ENCODE measurements around the gene LONRF2.

Gene LONRF2

DNA sequence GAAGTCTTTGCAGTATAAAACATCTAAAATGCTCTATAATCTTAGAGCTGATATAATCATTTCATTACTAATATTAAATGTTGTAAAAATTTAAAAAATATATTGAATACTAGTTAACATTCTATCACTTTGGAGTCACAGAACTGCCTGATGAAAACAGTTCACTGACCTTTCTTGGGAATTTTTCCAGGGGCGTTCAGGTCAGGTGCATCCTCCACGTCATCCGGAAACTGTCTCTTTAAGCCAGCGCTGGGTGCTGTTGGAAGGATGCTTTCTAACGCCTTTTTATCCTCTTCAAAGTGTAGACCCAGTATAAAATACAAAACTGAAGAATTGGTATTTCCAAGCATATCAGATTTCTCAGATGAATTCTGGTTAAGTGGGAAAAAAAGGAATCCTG is 22.8 kb downstream of the LONRF2 start:
- no peak for DNase-seq

DNA sequence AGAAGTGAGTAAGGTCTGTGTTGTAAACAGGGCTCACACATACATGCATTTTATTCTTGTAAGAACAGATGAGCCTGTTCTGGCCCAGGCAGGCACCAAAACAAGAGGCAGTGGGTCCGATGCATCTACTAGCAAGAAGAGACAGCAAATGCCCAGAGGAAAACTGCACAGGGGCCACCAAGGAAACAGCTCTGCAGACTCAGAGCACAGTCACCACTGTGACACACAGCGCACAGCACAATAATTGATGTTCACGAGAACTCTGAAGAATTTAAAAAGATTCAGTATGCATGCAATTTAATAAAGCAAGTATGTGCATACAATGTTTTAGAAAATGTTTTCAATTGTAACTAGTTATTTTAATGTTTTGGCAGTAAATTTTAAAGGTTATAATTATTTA is 24.8 kb downstream of the LONRF2 start:
- DNase-seq = no peak

DNA sequence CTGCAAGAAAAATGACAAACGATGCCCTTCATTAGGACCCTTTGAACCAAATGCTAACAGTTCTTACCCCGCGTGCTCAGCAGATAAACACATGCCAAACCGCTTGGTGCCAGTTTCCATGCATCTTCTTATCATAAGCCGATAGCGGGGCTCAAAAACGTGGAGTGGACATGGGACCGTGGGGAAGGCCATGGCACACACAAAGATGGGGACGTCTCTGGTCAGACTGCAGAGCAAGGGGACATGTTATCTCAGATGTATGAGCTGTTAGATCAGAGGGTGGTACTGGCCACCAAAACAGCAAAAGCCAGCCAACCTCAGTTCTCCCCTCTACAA is 28.2 kb downstream of the LONRF2 start:
- DNase-seq = no peak

DNA sequence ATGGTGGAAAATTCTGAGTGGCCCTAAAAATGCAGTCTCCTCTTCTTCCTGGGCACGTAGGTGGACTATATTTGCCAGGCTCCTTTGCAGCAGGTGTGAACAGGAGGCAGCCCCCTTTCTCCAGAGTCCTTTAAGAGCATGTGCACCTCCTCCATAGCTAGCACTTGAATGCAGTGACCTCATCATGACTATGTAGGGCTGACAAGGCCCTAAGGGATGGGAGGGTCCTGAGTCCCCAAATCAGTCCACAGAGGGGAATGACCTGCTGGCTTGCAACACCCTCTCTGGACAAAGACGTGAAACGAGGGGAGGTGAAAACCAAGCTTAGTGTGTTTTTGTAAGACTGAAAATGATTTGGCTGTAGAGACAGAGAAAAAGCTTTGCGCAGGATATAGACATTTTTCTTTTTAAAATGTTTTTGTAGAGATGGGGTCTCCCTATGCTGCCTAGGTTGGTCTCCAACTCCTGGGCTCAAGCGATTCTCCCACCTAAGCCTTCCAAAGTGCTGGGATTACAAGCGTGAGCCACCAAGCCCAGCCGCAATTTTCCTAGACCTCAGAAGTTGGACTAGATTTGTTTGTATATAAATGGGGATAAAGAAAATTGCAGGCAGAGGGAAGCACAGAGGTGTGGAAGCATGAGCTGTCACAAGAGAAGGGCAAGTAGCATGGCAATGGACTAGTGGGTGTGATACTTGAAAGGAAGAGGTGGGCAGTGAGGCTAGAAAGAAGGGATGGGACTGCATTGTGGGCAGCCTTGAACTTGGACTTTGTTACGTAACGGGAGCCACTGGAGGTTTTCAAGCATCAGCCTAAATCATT is 28.8 kb downstream of the LONRF2 start:
- DNase-seq = no peak

DNA sequence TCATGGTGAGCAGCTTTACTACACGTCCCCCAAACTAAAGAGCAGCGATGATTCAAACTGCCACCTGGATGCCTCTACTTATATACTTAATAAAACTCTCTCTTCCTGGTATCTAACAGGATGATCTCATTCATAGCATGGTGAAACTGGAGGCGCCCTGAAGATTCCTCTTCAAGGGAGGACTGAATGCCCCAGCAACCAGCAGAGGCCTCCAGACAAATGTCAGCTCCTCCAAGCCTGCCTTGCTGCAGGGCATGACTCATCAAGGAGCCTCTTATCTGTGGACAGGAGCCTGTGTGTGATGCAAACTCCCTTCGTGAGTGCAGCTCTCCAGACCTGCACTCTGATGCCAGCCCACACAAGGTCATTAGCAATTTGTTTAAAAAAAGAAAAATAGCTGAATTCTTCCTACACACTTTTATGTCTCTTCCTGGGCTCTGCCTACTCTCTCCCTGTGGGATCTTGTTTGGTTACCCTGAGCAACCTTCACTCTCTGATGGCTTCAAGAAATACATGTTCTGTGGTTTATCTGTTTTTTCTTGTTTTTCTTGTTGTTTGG is 30.2 kb downstream of the LONRF2 start:
- peak; percentile 22 for DNase-seq

DNA sequence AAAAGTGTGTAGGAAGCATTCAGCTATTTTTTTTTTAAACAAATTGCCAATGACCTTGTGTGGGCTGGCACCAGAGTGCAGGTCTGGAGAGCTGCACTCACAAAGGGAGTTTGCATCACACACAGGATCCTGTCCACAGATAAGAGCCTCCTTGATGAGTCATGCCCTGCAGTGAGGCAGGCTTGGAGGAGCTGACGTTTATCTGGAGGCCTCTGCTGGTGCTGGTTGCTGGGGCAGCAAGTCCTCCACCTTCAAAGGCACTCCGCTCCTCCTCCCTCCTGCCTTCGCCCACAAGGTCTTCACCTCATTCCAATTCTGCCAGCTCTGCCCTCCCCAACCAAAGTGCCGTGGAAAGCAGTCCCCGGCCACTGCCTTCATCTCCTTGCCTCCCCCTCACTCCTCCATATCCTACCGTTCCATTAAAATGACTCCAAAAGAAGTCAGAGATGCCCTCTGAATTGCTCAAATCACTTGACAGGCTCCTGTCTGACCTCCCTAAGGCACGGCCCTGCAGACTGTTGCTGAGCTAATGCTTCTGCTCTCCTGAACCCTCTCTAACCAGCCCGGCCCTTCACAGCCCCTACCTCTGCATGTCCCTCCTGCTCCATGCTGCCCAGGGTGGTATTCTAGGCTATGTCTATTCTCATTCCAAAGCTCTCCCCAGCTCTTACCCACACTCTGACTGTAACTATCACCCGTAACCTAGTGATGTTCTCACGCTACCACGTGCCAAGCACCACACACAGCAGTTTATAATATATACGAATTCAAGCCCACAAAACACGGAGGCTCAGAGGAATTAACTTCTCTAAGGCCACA is 30.9 kb downstream of the LONRF2 start:
- DNase-seq = peak; percentile 60

DNA sequence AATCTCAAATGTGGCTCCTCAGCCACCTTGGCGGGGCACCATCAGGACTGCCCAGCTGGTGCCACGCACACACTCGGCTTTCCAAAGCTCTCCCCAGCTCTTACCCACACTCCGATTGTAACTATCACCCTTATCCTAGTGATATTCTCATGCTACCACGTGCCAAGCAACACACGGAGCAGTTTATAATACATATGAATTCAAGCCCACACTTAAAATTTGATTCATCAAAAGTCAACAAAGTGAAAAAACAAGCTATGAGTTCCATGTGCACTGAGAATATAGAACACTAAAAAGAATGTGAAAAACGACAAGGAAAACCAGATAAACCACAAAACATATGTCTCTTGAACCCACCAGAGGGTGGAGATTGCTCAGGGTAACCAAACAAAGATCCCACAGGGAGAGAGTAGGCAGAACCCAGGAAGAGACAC is 31.6 kb downstream of the LONRF2 start:
- no peak for DNase-seq

DNA sequence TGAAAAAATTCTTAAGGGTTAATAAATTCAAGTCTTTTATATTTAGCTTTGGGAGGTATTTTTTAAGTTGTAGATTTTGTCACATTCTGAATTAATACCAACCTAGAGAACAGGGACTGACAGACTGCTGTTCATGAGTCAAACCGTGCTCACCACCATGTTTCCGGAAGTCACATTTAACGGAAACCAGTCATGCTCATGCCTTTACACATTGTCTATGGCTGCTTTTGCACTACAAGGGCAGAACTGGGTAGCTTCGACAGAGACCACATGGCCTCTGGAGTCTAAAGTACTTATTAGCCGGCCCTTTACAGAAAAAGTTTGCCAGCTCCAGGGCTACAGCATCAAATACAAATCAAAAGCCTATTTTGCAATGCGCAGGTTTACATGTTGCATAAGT is 33.3 kb downstream of the LONRF2 start:
- DNase-seq = no peak

DNA sequence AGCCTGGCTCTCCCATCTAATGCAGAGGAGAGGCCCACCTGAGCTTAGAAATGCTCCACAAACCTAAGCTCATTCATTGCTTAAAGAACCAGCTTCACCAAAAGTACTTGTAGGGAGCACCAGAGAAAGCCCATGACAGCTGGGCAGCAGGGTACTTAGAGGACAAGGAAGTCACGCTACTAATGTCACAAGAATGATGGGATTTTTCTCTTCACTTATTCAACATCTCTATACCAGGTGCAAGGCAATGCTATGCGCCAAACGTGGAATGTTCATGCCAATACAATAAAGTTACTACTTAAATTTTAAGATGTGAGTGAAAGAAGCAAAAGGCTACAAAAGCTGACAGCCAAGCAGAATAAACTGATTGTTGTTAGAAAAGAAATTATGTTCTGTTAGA is 36.0 kb downstream of the LONRF2 start:
- no peak for DNase-seq

DNA sequence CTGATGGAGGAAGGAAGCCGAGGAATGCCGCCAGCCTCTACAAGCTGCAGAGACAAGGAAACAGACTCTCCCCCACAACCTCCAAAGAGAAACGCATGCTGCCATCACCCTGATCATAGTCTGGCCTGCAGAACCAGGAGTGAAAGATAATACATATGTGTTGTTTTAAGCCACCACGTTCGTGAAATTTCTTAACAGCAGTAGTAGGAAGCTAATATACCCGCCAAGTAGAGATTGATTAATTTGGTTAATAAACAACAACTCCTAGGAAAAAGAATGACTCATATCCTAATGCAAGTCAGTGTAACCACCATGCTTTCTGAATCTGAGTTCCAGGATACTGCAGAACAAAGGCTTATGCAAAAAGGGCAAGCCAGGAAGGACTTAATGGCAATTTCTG is 36.6 kb downstream of the LONRF2 start:
- no peak for DNase-seq

DNA sequence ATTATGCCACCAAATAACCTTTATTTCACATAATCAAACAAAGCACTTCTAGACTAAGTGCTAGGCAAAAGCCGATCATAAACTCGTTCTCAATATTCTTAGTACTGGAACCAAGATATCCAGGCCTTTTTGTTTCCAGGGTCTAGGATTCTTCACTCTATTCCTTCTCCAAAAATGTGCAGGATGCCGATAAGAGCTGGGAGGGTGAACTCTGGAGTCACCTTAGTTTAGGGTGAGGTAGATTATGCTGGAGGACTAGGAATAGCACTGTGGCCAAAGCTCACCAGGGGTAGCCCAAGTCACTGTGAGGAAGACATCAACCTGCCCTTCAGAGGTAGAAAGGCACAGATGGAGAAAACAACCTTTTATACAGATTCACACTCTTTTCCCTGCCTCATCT is 37.3 kb downstream of the LONRF2 start:
- DNase-seq = no peak

DNA sequence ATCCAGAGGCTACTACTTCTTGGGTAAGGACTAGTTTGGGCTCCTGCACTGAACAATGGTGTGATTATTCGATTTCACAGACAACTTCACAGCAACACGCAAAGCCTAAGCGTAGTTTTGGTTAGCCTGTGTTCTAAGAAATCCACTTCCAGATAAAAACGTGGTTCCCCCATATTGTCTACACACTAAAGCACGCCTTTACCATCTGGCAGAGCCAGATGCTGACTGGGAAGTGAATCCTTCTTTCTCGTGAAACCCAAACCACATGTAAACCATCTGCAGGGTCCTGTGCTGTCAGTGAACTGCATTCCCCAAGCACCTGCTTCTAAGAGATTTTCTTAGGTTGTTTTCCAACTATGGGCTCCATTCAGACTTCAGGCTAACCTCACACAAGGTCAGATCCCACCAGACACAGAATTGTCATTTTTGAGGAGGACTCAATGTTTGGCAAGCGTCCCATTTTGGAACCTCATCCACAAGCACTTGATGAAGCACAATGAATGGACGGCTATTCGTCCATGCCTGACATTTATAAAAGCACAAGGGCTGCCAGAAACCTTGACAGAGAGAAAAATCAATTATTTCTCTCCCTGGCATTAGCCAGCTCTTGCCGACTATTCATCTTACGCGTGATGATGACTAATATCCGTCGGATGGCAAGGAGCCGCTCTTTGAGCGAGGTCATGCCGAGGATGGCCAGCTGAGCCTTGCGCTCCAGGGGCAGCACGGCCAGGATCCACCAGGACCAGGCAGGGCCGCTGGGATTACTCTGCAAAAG is 38.4 kb downstream of the LONRF2 start:
- DNase-seq = no peak

DNA sequence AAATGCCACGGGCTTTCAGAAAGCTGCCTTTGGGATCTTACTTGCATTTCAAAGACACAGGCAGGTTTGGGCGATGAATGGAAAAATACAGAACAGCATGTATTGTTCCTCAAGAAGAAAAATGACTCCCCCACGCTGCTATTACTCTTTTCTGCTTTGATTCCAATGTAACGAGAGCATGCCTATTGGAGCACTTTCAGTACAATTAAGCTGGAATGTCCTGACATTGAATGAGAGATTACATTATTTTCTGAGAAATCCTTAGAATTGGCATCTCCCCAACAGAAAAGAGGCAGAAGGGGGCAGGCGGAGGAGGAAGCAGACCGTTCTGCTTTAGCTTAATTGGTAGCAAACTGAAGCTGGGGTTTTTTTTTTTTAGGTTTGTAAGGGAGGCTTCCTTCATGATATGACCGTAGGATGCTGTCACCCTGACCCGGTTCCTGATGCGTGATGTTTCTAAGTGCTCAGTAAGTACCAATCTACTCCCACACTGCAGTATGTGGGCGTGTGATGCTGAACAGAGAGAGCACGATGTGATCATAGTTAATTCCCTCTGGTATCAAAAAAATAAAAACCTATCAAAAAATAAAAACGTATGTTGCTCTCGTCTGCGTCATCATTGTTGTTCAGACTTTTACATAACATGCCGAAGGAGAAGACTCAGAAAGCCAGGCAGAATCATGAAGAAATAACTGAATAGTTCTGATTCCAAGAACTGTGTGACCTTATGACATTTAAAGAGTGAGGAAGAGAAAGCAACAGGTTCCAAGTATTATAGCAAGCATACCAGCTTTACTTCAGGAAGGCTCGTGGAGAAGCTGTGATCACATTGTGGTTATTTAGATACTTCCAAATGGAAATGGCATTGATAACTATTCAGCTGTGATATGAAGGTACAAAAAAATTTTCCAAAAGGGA is 40.5 kb downstream of the LONRF2 start:
- no peak for DNase-seq

DNA sequence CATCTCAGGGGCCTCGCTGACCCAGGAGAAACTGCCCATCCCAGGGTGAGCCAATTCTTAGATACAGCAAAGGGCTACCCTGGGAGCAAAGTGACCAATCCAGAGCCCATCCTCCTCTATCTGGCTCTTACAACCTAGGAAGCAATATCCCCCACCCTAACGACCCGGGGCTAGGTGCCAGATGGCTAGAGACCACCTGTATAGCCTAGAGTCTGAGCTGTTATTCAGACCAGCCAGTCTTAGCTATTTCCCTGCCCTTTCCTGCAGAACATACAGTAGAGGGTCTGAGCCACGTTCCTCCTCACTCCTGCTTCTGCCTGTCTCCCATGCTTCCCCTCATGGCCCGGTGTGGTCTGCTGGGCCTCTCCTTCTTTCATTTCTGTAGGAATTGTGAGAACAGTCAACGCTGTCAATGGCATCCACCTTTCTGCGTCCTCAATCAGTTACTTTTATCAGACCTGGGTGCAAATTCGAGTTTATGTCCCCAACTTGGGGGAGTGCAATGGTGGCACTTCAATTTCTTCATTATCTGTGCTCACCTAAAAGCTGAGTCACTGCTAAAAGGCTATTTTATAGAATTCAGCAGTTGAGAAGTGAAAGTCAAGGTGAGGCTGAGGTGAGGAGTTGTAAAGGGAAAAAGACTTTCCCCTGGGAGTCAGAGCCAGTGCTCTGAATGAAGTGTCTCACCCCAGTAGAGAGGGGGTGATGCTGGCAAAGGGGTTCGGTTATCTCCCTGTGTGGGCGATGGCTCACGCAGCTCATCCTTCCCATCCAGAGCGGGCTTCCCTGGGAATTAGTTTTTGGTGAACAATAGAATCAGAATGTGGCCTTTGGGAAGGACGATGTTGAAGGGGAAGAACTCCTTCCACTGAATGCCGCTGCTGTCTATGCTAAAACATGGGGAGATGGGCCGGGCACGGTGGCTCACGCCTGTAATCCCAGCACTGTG is 42.4 kb downstream of the LONRF2 start:
- no peak for DNase-seq

DNA sequence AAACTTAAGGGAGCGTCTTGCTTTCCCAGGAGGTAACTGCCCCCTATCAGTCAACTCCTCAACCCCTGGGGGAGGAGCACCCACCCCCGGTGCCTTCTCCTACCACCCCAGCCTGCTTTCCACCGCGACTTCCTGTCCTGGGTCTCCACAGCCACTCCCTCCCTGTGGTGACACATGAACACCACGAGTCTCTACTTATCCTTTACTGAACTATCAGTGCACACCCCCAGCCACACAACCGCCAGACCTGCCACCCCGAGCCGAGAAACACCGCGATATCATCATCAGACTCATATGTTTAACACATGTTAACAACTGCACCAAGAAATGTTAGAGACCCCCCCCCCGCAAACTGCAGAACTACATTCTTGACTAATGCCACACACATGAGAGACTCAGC is 43.3 kb downstream of the LONRF2 start:
- DNase-seq = no peak

DNA sequence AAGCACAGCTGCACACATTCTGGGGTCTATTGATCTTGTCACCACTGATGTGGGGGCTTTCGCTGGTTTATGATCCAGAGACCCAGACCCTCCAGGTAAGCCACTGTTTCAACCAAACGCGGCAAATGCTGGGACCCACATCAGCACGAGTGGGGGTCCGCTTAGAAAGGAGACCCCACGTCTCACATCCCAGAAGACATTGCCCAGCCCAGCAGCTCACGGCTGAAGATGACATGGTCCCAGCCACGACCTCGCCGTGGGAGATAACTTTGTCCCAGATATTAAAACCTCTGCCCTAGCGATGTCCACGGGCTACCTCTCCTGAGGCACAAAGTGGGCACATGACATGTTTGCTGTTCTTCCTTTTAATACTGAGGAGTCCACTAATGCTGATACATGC is 43.8 kb downstream of the LONRF2 start:
- DNase-seq = no peak

DNA sequence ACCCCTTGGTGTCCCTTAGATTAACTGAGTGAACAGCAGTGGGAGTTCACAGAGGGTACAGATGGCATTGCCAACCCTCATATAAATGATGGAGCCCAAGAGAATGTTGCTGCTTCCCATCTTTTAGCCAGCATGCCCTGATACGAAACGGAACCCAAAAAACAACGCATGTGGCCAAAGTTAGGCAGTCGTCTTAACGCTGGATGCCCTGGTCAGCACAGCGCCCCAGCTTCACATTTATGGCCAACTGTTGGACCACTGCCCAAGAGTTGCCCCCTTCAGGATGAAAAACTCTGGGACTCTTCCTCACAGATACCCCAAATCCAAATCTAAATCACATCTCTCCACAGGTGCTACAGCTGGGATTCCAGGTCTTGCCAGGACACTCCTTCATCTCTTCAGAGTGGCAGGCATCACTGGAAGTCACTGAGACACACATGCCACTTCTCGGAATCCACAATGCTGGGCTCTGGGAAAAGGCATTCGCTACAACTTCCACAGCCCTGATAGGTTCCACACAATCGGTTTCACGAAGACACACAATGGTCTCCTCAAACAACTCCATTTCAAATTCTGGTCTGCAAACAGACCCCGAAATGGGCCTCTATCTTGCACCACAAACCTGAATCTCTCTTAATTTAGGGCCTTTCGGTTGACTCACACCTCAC is 44.6 kb downstream of the LONRF2 start:
- DNase-seq = no peak

DNA sequence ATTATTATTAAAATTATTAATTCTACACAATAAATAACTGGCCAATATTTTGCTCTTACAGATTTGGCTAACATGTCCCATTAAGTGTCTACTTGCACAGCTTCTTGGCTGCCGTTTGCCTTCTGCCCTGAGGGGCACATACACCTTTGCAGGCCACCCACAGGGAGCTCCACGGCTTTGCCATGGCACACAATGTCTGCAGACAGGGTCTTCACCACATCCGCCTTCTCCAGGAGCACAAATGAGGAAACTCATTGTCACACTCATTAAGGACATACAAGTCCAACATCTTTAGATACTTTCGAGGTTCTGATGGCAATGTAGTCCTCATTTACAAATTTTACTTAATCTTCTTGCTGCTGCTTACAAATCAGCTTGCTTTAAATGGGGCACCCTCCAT is 45.6 kb downstream of the LONRF2 start:
- DNase-seq = no peak

DNA sequence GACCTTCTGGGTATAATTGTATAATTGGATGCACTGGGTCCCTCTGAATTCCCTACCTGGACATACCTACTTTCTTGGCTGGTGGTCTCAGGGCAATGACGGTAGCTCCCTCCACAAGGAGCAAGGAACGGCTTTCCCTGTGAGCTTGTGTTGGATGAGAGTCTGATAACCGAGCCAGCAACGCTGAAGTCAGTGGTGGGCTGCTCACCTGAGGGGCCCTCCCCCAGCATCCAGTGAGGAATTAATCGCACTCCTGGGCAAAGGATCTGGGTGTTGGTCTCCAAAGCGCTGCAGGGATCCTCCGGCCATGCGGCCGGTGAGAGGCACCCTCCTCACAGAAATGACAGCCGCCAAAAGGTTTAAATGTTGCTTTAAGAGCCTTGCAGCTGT is 47.1 kb downstream of the LONRF2 start:
- DNase-seq = no peak

DNA sequence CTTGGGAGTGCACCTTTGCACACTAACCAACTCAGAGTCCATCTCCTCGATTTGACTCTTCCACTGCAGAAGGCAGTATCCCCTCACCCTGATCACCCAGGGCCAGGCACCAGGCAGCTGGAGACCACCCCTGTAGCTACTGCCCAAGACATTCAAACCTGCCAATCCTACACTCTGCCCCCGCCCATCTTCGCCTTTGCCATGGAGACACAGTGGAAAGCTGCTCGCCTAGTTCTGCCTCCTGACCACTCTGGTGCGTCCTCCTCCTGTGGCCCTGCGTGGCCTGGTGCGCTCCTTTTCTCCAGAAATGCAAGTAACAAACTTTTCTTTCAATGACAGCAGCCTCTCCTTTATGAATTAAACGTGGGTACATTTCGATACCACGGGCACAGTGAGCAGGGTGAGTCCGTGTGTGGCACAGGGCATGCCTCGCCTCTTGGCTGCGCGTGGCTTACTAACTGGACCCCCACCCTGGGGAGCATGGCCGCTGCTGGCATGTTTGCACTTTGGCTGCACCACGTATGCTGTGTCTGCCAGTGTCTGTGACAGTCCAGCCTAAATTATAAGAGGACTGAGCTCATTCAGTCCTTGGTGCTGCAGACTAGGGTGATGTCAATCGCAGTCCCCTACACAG is 47.6 kb downstream of the LONRF2 start:
- no peak for DNase-seq
